Measurements from ENCODE around the gene CCAR1. TPM values are rescaled to one million over a fixed set of nuclear protein-coding genes. Genes with fewer than 3 reads are reported as not detected.

The CCAR1 gene
- total RNA-seq, 1 donor from 2014 or later, result 98.8 TPM

DNA sequence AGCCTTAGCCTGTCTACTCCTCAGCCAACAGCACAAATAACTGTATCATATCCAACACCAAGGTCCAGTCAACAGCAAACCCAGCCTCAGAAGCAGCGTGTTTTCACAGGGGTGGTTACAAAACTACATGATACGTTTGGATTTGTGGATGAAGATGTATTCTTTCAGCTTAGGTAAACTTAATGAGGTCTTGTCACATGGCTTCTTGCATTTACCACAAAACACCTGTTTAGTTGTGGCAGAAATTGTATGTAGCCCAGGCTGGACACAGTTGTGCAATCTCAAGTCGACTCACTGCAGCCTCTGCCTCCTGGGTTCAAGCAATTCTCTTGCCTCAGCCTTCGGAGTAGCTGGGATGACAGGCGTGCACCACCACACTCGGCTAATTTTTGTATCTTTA, 21.4 kb downstream of the CCAR1 start:
- Mint-ChIP-seq H3K27ac (no peak overlapping the region), H3K36me3 (ENCODE audit: low read depth) (peaks cover 70% of the 10 kb centered on the region), H3K4me3 (no peak overlapping the region), H3K9me3 (no peaks in the 10 kb centered on the region), H3K4me1 (no peaks in the 10 kb centered on the region), H3K27me3 (no peaks in the 10 kb centered on the region)
- ChIA-PET POLR2A (no interaction called here), CTCF (no interaction called here)
- ATAC-seq (ENCODE audit: low read depth) (no peak), DNase-seq (no peak)
- TF ChIP-seq, protein P1, sequence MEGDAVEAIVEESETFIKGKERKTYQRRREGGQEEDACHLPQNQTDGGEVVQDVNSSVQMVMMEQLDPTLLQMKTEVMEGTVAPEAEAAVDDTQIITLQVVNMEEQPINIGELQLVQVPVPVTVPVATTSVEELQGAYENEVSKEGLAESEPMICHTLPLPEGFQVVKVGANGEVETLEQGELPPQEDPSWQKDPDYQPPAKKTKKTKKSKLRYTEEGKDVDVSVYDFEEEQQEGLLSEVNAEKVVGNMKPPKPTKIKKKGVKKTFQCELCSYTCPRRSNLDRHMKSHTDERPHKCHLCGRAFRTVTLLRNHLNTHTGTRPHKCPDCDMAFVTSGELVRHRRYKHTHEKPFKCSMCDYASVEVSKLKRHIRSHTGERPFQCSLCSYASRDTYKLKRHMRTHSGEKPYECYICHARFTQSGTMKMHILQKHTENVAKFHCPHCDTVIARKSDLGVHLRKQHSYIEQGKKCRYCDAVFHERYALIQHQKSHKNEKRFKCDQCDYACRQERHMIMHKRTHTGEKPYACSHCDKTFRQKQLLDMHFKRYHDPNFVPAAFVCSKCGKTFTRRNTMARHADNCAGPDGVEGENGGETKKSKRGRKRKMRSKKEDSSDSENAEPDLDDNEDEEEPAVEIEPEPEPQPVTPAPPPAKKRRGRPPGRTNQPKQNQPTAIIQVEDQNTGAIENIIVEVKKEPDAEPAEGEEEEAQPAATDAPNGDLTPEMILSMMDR (IDR thresholded peaks at IDR 0.05), result no peak
- intact Hi-C loops (cut with micrococcal nuclease), result no loop called here

DNA sequence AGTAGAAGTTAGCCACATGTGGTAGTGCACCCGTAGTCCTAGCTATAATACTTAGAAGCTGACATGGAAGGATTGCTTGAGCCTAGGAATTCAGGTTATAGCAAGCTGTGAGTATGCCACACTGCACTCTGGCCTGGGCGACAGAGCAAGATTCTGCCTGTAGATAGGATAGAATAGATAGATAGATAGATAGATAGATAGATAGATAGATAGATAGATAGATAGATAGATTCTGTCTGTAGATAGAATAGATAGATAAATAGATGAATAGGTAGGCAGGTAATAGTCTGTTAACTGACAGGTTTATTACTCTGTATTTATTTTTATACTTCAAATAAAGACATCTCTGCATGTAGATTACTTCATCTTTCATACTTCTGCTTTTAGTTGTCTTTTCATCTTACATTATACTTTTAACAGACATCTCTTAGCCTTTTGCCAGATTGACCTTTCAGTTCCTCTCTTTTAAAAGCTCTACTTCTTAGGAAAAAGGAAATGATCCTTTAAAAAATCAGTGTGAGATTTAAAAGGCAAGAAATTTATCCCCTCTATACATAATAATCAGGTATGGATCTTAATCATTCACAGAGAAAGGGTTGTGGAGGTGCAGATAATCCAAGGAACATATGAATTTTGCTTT, 31.8 kb downstream of the CCAR1 start:
- ATAC-seq (ENCODE audit: low read depth) (no peak), DNase-seq (no peak)
- intact Hi-C loops (cut with micrococcal nuclease), result no loop called here
- TF ChIP-seq, protein P1 (IDR thresholded peaks at IDR 0.05), result no peak
- Mint-ChIP-seq H3K4me1 (no peaks in the 10 kb centered on the region), H3K36me3 (ENCODE audit: low read depth) (peaks cover 82% of the 10 kb centered on the region), H3K4me3 (no peak overlapping the region), H3K27ac (no peak overlapping the region), H3K9me3 (no peaks in the 10 kb centered on the region), H3K27me3 (no peaks in the 10 kb centered on the region)
- ChIA-PET CTCF (no interaction called here), POLR2A (no interaction called here)

DNA sequence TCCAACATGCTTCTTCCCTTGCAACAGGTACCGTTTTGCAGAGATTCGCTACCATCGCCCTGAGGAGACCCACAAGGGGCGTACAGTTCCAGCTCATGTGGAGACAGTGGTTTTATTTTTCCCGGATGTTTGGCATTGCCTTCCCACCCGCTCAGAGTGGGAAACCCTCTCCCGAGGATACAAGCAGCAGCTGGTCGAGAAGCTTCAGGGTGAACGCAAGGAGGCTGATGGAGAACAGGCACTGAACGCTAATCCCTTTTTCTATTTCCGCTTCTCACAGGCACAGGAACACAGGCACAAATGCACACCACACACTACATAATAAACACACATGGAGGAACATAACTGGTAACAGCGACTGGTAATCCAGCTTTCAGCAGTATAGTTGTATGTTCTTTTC, 35.2 kb downstream of the CCAR1 start:
- H3K4me3 Mint-ChIP-seq, result no peak overlapping the region
- no peaks in the 10 kb centered on the region for H3K4me1 Mint-ChIP-seq
- H3K27ac Mint-ChIP-seq, result no peak overlapping the region
- no peak for DNase-seq
- ATAC-seq (ENCODE audit: low read depth), result no peak
- CTCF ChIA-PET, result no interaction called here
- no peaks in the 10 kb centered on the region for H3K9me3 Mint-ChIP-seq
- H3K36me3 Mint-ChIP-seq (ENCODE audit: low read depth), result peaks cover 78% of the 10 kb centered on the region
- no peaks in the 10 kb centered on the region for H3K27me3 Mint-ChIP-seq
- POLR2A ChIA-PET, result no interaction called here
- TF ChIP-seq, protein P1 (IDR thresholded peaks at IDR 0.05), result no peak
- intact Hi-C loops (cut with micrococcal nuclease), result no loop called here

DNA sequence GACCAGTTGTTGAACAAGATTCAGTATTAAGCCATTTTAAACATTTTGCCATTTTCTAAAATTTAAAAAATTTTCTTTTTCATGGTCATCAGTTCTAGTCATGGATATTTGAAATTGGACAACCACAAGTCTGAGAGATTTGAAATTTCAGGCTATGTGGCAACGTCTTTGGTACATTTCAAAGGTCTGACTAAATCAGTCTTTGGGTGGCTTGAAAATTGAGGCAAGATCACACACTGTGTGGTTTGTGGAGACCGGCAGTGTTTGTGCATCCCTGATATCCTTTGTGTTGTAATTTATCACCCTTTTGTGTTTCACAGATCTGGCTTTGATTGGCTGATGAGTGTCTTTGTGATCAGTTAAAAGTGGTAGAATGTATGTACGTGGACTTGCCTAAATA, 35.7 kb downstream of the CCAR1 start:
- Mint-ChIP-seq H3K36me3 (ENCODE audit: low read depth) (peaks cover 77% of the 10 kb centered on the region), H3K27me3 (no peaks in the 10 kb centered on the region), H3K27ac (no peak overlapping the region), H3K4me1 (no peaks in the 10 kb centered on the region), H3K4me3 (no peak overlapping the region), H3K9me3 (no peaks in the 10 kb centered on the region)
- intact Hi-C loops (cut with micrococcal nuclease), result no loop called here
- POLR2A ChIA-PET, result no interaction called here
- TF ChIP-seq, protein P1 (IDR thresholded peaks at IDR 0.05), result no peak
- no peak for DNase-seq
- ATAC-seq (ENCODE audit: low read depth), result no peak
- CTCF ChIA-PET, result no interaction called here

DNA sequence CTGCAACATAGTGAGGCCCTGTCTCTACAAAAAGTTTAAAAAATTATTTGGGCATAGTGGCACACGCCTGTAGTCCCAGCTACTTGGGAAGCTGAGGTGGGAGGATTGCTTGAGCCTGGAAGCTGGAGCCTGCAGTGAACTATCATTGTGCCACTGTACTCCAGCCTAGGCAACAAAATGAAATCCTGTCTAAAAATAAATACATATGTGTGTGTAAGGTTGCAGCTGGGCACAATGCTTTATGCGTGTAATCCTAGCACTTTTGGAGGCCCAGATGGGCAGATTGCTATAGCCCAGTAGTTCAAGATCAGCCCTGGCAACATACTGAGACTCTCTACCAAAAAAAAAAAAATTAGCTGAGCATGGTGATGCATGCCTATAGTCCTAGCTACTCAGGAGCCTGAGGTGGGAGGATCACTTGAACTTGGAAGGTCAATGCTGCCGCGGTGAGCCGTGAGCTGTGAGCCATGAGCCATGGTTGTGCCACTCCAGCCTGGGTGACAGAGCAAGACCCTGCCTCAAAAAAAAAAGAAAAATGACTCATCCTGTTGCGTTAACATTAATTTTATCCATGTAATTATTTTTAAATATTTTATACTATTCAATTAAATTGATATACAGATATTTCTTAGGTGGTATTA, 38.3 kb downstream of the CCAR1 start:
- no peaks in the 10 kb centered on the region for H3K4me1 Mint-ChIP-seq
- no peaks in the 10 kb centered on the region for H3K9me3 Mint-ChIP-seq
- H3K4me3 Mint-ChIP-seq, result no peak overlapping the region
- ATAC-seq (ENCODE audit: low read depth) (no peak), DNase-seq (no peak)
- H3K27me3 Mint-ChIP-seq, result no peaks in the 10 kb centered on the region
- CTCF ChIA-PET, result interaction anchor here (0.5 kb wide), 1 partner anchor 30 kb away, joined by 3 read pairs; no protein-coding TSS in a partner anchor
- POLR2A ChIA-PET, result no interaction called here
- H3K27ac Mint-ChIP-seq, result no peak overlapping the region
- intact Hi-C loops (cut with micrococcal nuclease), result no loop called here
- H3K36me3 Mint-ChIP-seq (ENCODE audit: low read depth), result peaks cover 71% of the 10 kb centered on the region
- TF ChIP-seq, protein P1 (IDR thresholded peaks at IDR 0.05), result no peak
